GM13976 (cell line): ENCODE data around the gene HELLS.

Source experiments
- DNase-seq: peaks from one replicate; pipeline ENCODE4 v3.0.0; 2012; ENCODE audit warnings: low spot score
- in situ Hi-C: fragments of 300-500 bp; cut with MboI; formaldehyde crosslinking; loops from one replicate; pipeline ENCODE4 v1.12.0; 2022; ENCODE audit warnings: low sequenced_read_pairs, mixed read lengths, inconsistent platforms; ENCODE audit not compliant: unreplicated experiment
- TF ChIP-seq, protein P1 (sequence below): IDR thresholded peaks from 2 replicates; pipeline ENCODE4 v1.5.1; 2012; ENCODE audit warnings: borderline replicate concordance, mild to moderate bottlenecking; ENCODE audit not compliant: insufficient read depth; ENCODE audit errors: extremely low read depth, missing control alignments, control extremely low read depth

The HELLS gene

DNA sequence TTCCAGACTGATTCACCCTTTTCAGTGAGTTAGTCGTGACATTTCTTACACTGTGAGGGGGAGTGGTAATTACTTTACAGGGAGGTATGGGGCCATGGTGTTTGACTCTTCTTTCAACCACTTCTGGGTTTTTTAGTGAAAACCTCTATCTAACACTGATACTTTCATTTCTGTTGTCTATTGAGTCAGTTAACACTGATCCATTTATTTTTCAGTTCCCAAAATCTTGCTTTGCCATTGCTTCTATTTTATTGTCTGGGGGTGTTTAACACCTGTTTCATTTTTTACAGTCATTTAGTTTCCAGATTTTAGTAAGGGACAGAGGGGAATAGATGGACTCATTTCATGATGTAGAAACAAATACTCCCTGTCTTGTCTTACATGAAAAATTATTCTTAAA, 61.5 kb downstream of the HELLS start:
- in situ Hi-C loops = no loop called here
- TF ChIP-seq, protein P1, sequence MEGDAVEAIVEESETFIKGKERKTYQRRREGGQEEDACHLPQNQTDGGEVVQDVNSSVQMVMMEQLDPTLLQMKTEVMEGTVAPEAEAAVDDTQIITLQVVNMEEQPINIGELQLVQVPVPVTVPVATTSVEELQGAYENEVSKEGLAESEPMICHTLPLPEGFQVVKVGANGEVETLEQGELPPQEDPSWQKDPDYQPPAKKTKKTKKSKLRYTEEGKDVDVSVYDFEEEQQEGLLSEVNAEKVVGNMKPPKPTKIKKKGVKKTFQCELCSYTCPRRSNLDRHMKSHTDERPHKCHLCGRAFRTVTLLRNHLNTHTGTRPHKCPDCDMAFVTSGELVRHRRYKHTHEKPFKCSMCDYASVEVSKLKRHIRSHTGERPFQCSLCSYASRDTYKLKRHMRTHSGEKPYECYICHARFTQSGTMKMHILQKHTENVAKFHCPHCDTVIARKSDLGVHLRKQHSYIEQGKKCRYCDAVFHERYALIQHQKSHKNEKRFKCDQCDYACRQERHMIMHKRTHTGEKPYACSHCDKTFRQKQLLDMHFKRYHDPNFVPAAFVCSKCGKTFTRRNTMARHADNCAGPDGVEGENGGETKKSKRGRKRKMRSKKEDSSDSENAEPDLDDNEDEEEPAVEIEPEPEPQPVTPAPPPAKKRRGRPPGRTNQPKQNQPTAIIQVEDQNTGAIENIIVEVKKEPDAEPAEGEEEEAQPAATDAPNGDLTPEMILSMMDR = no peak
- DNase-seq = peak; percentile 54

DNA sequence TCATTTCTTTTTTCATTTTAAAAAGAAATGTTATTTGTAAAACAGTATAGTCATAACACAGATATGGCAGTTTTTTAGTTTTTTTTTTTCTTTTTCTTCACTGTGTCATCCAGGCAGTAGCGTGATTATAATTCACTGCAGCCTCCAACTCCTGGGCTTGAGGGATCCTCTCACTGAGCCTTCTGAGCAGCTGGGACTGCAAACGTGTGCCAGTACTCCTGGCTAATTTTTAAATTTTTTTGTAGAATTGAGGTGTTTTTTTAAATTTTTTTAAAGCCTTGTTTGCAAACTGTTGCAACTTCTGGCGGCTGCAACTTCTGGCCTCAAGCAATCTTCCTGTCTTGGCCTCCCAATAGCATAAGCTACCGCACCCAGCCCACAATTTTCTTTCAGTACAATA, 63.0 kb downstream of the HELLS start:
- no peak for DNase-seq
- in situ Hi-C loops = no loop called here
- TF ChIP-seq, protein P1 = no peak

DNA sequence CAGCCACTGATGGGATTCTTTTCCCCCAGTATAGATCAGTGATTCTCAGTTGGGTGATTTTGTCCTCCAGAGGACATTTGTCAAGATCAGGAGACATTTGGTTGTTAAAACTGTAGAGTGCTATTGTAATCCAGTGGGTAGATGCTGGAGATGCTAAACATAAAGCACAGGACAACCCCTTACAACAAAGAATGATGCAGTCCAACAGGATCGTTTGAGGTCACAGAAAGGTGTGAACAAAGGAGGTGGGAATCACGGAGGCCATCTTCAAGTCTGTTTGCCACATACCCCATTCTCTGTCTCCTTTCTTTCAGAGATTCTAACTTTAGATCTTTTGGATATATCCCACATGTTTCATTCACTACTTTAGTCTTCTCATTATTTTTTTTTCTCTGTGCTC, 69.0 kb downstream of the HELLS start:
- in situ Hi-C loops = no loop called here
- TF ChIP-seq, protein P1 = no peak

DNA sequence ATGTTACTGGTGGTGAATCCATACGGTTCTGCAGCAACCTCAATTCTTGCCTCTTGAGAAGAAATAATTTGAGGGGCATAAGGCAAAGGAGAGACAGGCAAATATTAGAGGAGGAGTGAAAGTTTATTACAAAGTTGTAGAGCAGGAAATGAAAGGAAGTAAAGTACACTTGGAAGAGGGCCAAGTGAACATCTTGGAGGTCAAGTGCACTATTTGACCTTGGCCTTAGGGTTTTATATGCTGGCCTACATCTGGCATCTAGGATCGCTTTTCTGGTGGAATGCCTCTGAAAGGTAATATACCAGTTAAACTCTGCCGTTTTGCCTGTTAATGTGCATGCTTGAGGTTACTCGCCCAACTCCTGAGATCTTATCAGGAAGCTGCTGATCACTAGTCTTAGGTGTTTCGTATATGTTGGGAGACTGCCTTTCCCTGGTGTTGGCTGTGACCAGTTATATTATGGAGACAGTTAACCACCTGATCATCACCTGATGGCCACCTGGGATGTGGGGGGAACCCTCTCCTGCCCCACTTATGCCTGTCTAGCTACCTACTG, 71.9 kb downstream of the HELLS start:
- in situ Hi-C loops = no loop called here
- DNase-seq = no peak
- TF ChIP-seq, protein P1 = no peak

More for the DNA sequence above, 69.0 kb downstream of the HELLS start:
- no peak for DNase-seq

DNA sequence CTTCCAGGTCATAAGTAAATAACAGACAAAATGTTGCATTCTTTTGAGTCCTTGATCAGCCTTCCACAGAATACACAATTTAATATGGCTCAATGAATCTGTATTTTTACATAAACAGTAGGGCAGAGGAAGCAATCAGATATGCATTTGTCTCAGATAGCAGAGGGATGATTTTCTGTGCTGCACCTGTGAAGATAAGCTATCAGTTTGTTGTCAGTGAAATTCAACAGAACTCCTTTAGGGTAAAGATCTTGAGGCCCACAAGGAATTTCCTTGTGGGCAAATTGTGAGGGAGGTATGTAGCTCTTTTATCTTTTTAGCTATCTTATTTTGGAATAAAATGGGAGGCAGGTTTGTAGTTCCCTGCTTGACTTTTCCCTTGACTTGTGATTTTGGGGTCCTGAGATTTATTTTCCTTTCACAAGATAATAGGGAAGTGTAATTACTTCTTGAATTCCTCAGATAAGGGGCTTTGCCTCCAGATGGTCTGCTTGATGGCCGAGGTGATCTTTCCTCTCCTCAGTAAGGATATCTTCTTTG, 77.1 kb downstream of the HELLS start:
- no peak for DNase-seq
- TF ChIP-seq, protein P1 = no peak
- in situ Hi-C loops = no loop called here

DNA sequence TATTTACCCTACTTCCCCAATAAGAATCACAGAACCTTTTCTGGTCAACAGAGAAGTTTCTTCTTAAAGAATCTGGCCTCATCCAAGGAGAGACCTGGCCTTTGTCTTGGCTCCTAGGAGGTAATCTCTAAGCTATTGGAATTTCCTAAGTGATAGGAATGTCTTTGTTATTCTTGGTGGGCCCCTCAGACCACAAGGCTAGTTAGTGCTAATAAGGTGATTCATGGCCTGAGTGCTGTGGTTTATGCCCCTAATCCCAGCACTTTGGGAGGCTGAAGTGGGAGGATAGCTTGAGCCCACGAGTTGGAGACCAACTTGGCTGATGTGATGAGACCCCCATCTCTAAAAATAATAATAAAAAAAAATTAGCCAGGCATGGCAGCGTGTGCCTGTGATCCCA, 78.0 kb downstream of the HELLS start:
- TF ChIP-seq, protein P1 = no peak
- in situ Hi-C loops = no loop called here
- no peak for DNase-seq
